ENCODE data around the gene GRIN2A. TPM values are rescaled to one million over a fixed set of nuclear protein-coding genes. Genes with fewer than 3 reads are reported as not detected.

GRIN2A gene
- total and polyA plus RNA-seq, 2 of the 13 experiments (the other 11 are each of a cell fraction or from before 2014, with no cell fraction given) = not detected

DNA sequence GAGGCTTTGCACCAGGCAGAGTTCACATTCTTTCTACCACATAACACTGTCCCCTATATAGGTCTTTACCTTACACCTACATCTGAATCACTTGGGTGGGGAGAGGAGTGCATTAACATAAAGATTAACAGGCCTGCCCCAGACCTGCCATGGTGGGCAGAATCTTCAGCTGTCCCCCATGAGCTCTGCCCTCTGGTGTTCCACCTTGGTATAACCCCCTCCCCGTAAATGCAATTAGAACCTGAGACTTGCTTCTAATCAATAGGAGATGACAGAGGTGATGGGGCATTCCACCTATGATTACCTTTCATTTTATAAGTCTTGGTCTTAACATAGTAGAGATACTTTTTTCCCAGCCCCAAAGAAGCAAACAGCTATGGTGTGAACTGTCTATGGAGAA, 20.4 kb upstream of the GRIN2A start (continued):
- TF ChIP-seq ZNF34 (CRISPR knock-in tag; IDR thresholded peaks at IDR 0.05; ENCODE audit: borderline replicate concordance) = no peak
- no peak for TF ChIP-seq ZMYM2 (CRISPR knock-in tag; IDR thresholded peaks at IDR 0.05)

DNA sequence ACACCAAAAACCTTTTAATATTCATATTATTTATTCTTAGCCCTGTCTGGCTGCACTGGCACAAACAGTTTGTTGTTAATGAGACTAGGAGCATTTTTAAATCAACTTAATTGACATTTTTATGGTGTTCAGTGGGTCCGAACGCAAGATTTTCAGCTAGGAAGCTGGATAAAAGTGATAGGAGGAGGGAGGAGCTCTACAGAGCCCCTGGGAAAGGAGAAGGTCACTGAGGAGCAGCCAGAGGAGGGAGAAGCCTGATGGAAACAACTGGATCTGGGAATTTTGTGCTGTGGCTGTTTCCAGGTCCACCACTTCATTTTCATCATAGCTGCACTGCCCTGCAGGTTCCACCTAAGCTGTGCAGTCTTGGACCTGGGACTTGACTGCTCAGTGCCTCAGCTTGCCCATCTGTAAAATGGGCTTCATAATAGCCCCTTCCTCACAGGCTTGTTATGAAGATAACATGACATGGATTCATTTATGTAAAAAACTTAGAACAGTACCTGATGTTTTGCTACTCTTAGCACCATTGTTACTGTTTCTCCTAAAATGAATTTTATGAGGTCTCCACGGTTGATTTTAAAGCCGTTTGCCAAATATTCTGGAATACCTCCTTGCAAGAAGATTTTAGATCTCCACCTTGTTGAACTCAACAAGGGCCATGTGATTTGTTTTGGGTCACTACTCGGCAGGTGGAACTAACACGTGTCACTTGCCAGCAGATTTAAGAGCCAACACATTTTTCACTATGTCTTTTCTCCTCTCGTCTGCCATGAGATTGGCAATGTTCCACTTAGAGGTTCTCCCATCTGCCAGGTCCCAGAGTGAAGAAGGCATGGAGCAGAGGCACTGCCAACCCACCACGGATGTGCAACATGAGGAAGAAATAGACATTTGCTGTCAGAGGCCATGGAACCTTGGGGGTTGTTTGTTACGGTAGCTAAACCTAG, 18.7 kb upstream of the GRIN2A start:
- 30% methylated on average over 9 of the region's 9 CpGs for WGBS (ENCODE audit: low lambda C conversion rate)
- no peak overlapping the region for H3K4me3 ChIP-seq (replicated peaks in 1 of 3; ENCODE audit: insufficient read depth in 1 of 3, low read depth in 2 of 3, low read length in 3 of 3)
- H3K27ac ChIP-seq (ENCODE audit: extremely low read length, insufficient read depth, low read length) = no peak overlapping the region
- no peak overlapping the region for H3K9ac ChIP-seq (ENCODE audit: insufficient read depth, low read depth, low read length)
- in situ Hi-C loops (cut with HindIII; ENCODE audit: extremely low pct_ligation_motif_present, low pct_unique_long_range_greater_than_20kb) = no loop called here
- no TSS peak for BruUV-seq (replicated peaks)
- H3K36me3 ChIP-seq (replicated peaks in 1 of 2; ENCODE audit: control insufficient read depth in 1 of 2, insufficient read depth in 2 of 2, low read length in 2 of 2) = no peaks in the 10 kb centered on the region
- peaks cover 3 to 13% of the 10 kb centered on the region in 2 experiments; a peak in 2 of 5 replicates for H3K27me3 ChIP-seq (ENCODE audit: control insufficient read depth in 1 of 2, insufficient read depth in 2 of 2, low read length in 2 of 2)
- H3K9me3 ChIP-seq (ENCODE audit: low read length) = peaks cover 8% of the 10 kb centered on the region
- FAIRE-seq (no peak), ATAC-seq (no peak), DNase-seq (ENCODE audit: low spot score) (no peak)
- ChIA-PET POLR2A (no interaction called here), CTCF (ENCODE audit: low intra/inter-chr PET ratio, low total read pairs) (no interaction called here)
- no peaks in the 10 kb centered on the region for H3K79me2 ChIP-seq (ENCODE audit: insufficient read depth, low read length)
- intact Hi-C loops (cut with micrococcal nuclease; ENCODE audit: unreplicated experiment) = no loop called here
- H3K4me2 ChIP-seq (ENCODE audit: low read depth, low read length) = no peak overlapping the region
- H4K20me1 ChIP-seq (ENCODE audit: insufficient read depth, low read length) = no peaks in the 10 kb centered on the region
- peaks cover 10% of the 10 kb centered on the region for H3K4me1 ChIP-seq (ENCODE audit: insufficient read depth, low read length)
- no peak overlapping the region for H2AFZ ChIP-seq (ENCODE audit: low read length)
- TF ChIP-seq, protein P1, sequence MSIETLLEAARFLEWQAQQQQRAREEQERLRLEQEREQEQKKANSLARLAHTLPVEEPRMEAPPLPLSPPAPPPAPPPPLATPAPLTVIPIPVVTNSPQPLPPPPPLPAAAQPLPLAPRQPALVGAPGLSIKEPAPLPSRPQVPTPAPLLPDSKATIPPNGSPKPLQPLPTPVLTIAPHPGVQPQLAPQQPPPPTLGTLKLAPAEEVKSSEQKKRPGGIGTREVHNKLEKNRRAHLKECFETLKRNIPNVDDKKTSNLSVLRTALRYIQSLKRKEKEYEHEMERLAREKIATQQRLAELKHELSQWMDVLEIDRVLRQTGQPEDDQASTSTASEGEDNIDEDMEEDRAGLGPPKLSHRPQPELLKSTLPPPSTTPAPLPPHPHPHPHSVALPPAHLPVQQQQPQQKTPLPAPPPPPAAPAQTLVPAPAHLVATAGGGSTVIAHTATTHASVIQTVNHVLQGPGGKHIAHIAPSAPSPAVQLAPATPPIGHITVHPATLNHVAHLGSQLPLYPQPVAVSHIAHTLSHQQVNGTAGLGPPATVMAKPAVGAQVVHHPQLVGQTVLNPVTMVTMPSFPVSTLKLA (IDR thresholded peaks at IDR 0.05) = peak; percentile 99
- peak; percentile 91 for TF ChIP-seq ZNF629 (CRISPR knock-in tag; conservative IDR thresholded peaks at IDR 0.05)
- TF ChIP-seq EEA1 (CRISPR knock-in tag; IDR thresholded peaks at IDR 0.05; ENCODE audit: borderline replicate concordance) = no peak

Measured in HepG2 (cell line).